Glutamatergic neuron (in vitro differentiated cells): ENCODE measurements around the gene ABCA9. TPM values are rescaled to one million over a fixed set of nuclear protein-coding genes. Genes with fewer than 3 reads are reported as not detected.

Experiments
- DNase-seq: peaks from one replicate; pipeline ENCODE4 v3.0.0; 2022
- H3K27ac Mint-ChIP-seq: one replicate; pipeline ENCODE4 v1.8.0; 2020; ENCODE audit warnings: mild to moderate bottlenecking, mixed read lengths, inconsistent platforms; ENCODE audit not compliant: unreplicated experiment
- H3K27me3 Mint-ChIP-seq: one replicate; pipeline ENCODE4 v1.8.0; 2020; ENCODE audit warnings: mild to moderate bottlenecking, moderate library complexity, mixed read lengths, inconsistent platforms; ENCODE audit not compliant: unreplicated experiment
- H3K36me3 Mint-ChIP-seq: one replicate; pipeline ENCODE4 v1.8.0; 2020; ENCODE audit warnings: mild to moderate bottlenecking, mixed read lengths, inconsistent platforms; ENCODE audit not compliant: unreplicated experiment
- H3K4me1 Mint-ChIP-seq: one replicate; pipeline ENCODE4 v1.8.0; 2020; ENCODE audit warnings: mild to moderate bottlenecking, low read depth, mixed read lengths, inconsistent platforms; ENCODE audit not compliant: unreplicated experiment
- H3K4me3 Mint-ChIP-seq: one replicate; pipeline ENCODE4 v1.8.0; 2020; ENCODE audit warnings: mild to moderate bottlenecking, mixed read lengths, inconsistent platforms; ENCODE audit not compliant: unreplicated experiment
- H3K9me3 Mint-ChIP-seq: one replicate; pipeline ENCODE4 v1.8.0; 2020; ENCODE audit warnings: mild to moderate bottlenecking, moderate library complexity, mixed read lengths, inconsistent platforms; ENCODE audit not compliant: unreplicated experiment
- CTCF ChIP-seq: fragments of 200-600 bp; sonication (generic); IDR thresholded peaks from one replicate; pipeline ENCODE4 v1.5.0; 2021; ENCODE audit not compliant: partially characterized antibody, unreplicated experiment
- total RNA-seq: library from RNA; stranded (reverse); fragmentation: NEBNext Ultra II Directional; extraction: Animal tissue kit (Norgen Biotek cat#: 25700); gene quantifications from one replicate; pipeline ENCODE4 v1.2.1, GENCODE V29; 2021; ENCODE audit not compliant: unreplicated experiment

The ABCA9 gene
- total RNA-seq, 1 donor from 2014 or later = 0.61 TPM

GRCh38 chr17:68993112-68993511 lies 67.6 kb downstream of the ABCA9 start:
- no peaks in the 10 kb centered on the region for H3K9me3 Mint-ChIP-seq
- no peaks in the 10 kb centered on the region for H3K36me3 Mint-ChIP-seq
- H3K4me1 Mint-ChIP-seq = no peaks in the 10 kb centered on the region
- H3K27me3 Mint-ChIP-seq = no peaks in the 10 kb centered on the region
- DNase-seq = no peak
- no peak for TF ChIP-seq CTCF
- H3K4me3 Mint-ChIP-seq = no peak overlapping the region
- no peak overlapping the region for H3K27ac Mint-ChIP-seq

GRCh38 chr17:68987966-68988365 lies 72.8 kb downstream of the ABCA9 start:
- no peak overlapping the region for H3K27ac Mint-ChIP-seq
- H3K27me3 Mint-ChIP-seq = no peaks in the 10 kb centered on the region
- no peak for TF ChIP-seq CTCF
- DNase-seq = no peak
- no peaks in the 10 kb centered on the region for H3K9me3 Mint-ChIP-seq
- H3K4me3 Mint-ChIP-seq = no peak overlapping the region
- H3K4me1 Mint-ChIP-seq = no peaks in the 10 kb centered on the region
- no peaks in the 10 kb centered on the region for H3K36me3 Mint-ChIP-seq

- Mint-ChIP-seq H3K4me3 (no peak overlapping the region), H3K27me3 (no peaks in the 10 kb centered on the region), H3K9me3 (no peaks in the 10 kb centered on the region), H3K36me3 (no peaks in the 10 kb centered on the region), H3K27ac (no peak overlapping the region), H3K4me1 (no peaks in the 10 kb centered on the region)
- DNase-seq = no peak
- TF ChIP-seq CTCF = no peak
Measured at GRCh38 chr17:68981288-68981687, 79.4 kb downstream of the ABCA9 start.

GRCh38 chr17:68973098-68973846 lies 87.5 kb downstream of the ABCA9 start:
- Mint-ChIP-seq H3K4me3 (no peak overlapping the region), H3K9me3 (no peaks in the 10 kb centered on the region), H3K27me3 (peaks cover 3% of the 10 kb centered on the region), H3K27ac (no peak overlapping the region), H3K4me1 (no peaks in the 10 kb centered on the region), H3K36me3 (no peaks in the 10 kb centered on the region)
- no peak for TF ChIP-seq CTCF
- no peak for DNase-seq

GRCh38 chr17:68972119-68972704 lies 88.5 kb downstream of the ABCA9 start:
- DNase-seq = no peak

More at GRCh38 chr17:68972119-68972704, 88.5 kb downstream of the ABCA9 start:
- peaks cover 3% of the 10 kb centered on the region for H3K27me3 Mint-ChIP-seq
- TF ChIP-seq CTCF = peak; percentile 60
- no peaks in the 10 kb centered on the region for H3K36me3 Mint-ChIP-seq
- H3K9me3 Mint-ChIP-seq = no peaks in the 10 kb centered on the region
- H3K4me1 Mint-ChIP-seq = no peaks in the 10 kb centered on the region
- H3K27ac Mint-ChIP-seq = no peak overlapping the region
- H3K4me3 Mint-ChIP-seq = no peak overlapping the region
